Hepatocyte (in vitro differentiated cells): ENCODE measurements around the gene DIDO1. TPM values are rescaled to one million over a fixed set of nuclear protein-coding genes. Genes with fewer than 3 reads are reported as not detected.

ENCODE experiments used
- DNase-seq: peaks from one replicate; pipeline ENCODE4 v3.0.0-alpha.2; 2016; ENCODE audit warnings: low spot score
- H2AFZ ChIP-seq: fragments of 200-600 bp; sonication (generic); 2 replicates; pipeline ENCODE4 v1.6.0; 2016; ENCODE audit warnings: antibody characterized with exemption, mild to moderate bottlenecking
- H3K27ac ChIP-seq: fragments of 200-600 bp; sonication (generic); 2 replicates; pipeline ENCODE4 v1.5.1; 2016; ENCODE audit warnings: mild to moderate bottlenecking
- H3K27me3 ChIP-seq: fragments of 200-600 bp; sonication (generic); 2 replicates; pipeline ENCODE4 v1.6.1; 2016
- H3K36me3 ChIP-seq: fragments of 200-600 bp; sonication (generic); replicated peaks from 2 replicates; pipeline ENCODE4 v1.5.1; 2016; ENCODE audit warnings: low read depth; ENCODE audit not compliant: insufficient read depth
- H3K4me1 ChIP-seq: fragments of 200-600 bp; sonication (generic); 2 replicates; pipeline ENCODE4 v1.5.1; 2016; ENCODE audit warnings: mild to moderate bottlenecking, moderate library complexity; ENCODE audit not compliant: insufficient read depth
- H3K4me2 ChIP-seq: fragments of 200-600 bp; sonication (generic); 2 replicates; pipeline ENCODE4 v1.6.0; 2016
- H3K4me3 ChIP-seq: fragments of 200-600 bp; sonication (generic); 2 replicates; pipeline ENCODE4 v1.5.1; 2016; ENCODE audit warnings: mild to moderate bottlenecking
- H3K79me2 ChIP-seq: fragments of 200-600 bp; sonication (generic); 2 replicates; pipeline ENCODE4 v1.6.0; 2017; ENCODE audit warnings: mild to moderate bottlenecking
- H3K9me2 ChIP-seq: fragments of 200-600 bp; sonication (generic); replicated peaks from 2 replicates; pipeline ENCODE4 v1.6.0; 2017; ENCODE audit warnings: mild to moderate bottlenecking; ENCODE audit not compliant: insufficient read depth
- H3K9me3 ChIP-seq: fragments of 200-600 bp; sonication (generic); 2 replicates; pipeline ENCODE4 v1.5.1; 2016; ENCODE audit warnings: low read depth, mild to moderate bottlenecking
- H4K20me1 ChIP-seq: fragments of 200-600 bp; sonication (generic); 2 replicates; pipeline ENCODE4 v1.6.0; 2016; ENCODE audit warnings: mild to moderate bottlenecking; ENCODE audit not compliant: insufficient read depth, poor library complexity, severe bottlenecking
- EZH2 ChIP-seq: fragments of 200-600 bp; sonication (generic); IDR thresholded peaks from 2 replicates; pipeline ENCODE4 v1.6.1; 2016; ENCODE audit warnings: antibody characterized with exemption, mild to moderate bottlenecking, borderline replicate concordance
- EZH2phosphoT487 ChIP-seq: fragments of 200-600 bp; sonication (generic); IDR thresholded peaks from one replicate; pipeline ENCODE4 v1.6.1; 2018; ENCODE audit warnings: antibody characterized with exemption, mild to moderate bottlenecking, low read depth, moderate library complexity; ENCODE audit not compliant: unreplicated experiment, severe bottlenecking
- WGBS: methylation state at CpG from one replicate; pipeline ENCODE4 v1.1.6; 2016; ENCODE audit warnings: low lambda C conversion rate; ENCODE audit errors: missing lambda C conversion rate; 5-methylcytosine and 5-hydroxymethylcytosine counted together
- polyA plus RNA-seq: library from polyadenylated mRNA; unstranded; fragments of >200 nt; fragmentation: Nextera tagmentation; extraction: Ambion mirVana; gene quantifications from 2 replicates; pipeline ENCODE4 v1.2.1, GENCODE V29; 2016
- total RNA-seq: library from RNA; depleted of rRNA; stranded (reverse); fragments of >200 nt; gene quantifications from 2 replicates; pipeline ENCODE4 v1.2.3, GENCODE V29; 2014
- TF ChIP-seq, protein P1 (sequence below): fragments of 200-600 bp; sonication (generic); IDR thresholded peaks from 2 replicates; pipeline ENCODE4 v1.5.1; 2016; ENCODE audit warnings: antibody characterized with exemption, mild to moderate bottlenecking; ENCODE audit not compliant: poor library complexity

DIDO1 gene
- total and polyA plus RNA-seq, 2 experiments from 2014 or later: 26.5 to 31.6 TPM

- Histone ChIP-seq H3K4me2 (peak overlapping the region; percentile 81), H3K9me3 (no peaks in the 10 kb centered on the region), H3K36me3 (no peaks in the 10 kb centered on the region), H4K20me1 (peaks cover 45% of the 10 kb centered on the region), H3K27me3 (no peaks in the 10 kb centered on the region), H3K79me2 (peaks cover 91% of the 10 kb centered on the region), H3K4me3 (peak overlapping the region; percentile 59), H3K27ac (peak overlapping the region; percentile 95), H2AFZ (no peak overlapping the region), H3K9me2 (no peaks in the 10 kb centered on the region), H3K4me1 (peaks cover 20% of the 10 kb centered on the region)
- 79% methylated on average over 22 of the region's 22 CpGs for WGBS
- TF ChIP-seq, protein P1, sequence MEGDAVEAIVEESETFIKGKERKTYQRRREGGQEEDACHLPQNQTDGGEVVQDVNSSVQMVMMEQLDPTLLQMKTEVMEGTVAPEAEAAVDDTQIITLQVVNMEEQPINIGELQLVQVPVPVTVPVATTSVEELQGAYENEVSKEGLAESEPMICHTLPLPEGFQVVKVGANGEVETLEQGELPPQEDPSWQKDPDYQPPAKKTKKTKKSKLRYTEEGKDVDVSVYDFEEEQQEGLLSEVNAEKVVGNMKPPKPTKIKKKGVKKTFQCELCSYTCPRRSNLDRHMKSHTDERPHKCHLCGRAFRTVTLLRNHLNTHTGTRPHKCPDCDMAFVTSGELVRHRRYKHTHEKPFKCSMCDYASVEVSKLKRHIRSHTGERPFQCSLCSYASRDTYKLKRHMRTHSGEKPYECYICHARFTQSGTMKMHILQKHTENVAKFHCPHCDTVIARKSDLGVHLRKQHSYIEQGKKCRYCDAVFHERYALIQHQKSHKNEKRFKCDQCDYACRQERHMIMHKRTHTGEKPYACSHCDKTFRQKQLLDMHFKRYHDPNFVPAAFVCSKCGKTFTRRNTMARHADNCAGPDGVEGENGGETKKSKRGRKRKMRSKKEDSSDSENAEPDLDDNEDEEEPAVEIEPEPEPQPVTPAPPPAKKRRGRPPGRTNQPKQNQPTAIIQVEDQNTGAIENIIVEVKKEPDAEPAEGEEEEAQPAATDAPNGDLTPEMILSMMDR: no peak
- no peak for TF ChIP-seq EZH2phosphoT487
- no peak for TF ChIP-seq EZH2
- DNase-seq: no peak
These were observed 9.8 kb upstream of the DIDO1 start for GRCh38 chr20:62935968-62936585.

DNA sequence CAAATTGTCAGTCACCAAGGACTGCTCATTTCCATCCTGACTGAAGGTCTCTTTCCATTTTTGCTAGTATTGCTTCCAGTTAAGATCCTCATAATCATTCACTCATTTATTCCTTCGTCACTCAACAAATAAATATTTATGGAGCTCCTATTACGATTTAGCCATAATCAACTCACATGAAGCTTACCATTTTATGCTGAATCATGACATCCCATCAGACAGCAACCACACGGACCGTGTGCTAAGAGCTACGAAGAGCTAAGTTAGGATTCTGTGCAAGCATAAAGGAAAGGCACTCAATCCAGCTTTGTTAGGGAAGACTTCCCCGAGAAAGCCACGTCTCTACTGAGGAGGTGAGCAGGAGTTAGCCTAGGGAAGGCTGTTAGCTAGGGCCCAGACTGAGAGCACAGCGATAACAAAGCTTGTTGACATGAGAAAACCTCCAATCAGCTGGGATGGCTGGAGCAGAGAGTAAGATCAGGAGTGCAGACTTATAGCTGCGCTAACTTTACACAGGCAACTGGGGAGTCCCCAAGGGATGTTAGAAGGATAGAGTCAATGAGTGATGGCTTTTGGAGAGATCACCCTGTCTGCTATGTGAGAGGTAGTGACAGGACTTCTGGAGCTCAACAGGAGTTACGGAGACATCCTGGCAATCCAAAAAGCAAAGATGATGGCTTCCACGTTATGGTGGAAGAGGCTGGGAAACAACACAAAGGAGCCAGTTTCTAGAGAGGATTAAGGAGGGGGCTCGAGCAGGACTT, 9.1 kb upstream of the DIDO1 start:
- TF ChIP-seq EZH2 (no peak), EZH2phosphoT487 (no peak)
- TF ChIP-seq, protein P1: no peak
- no peak for DNase-seq
- H3K9me3 ChIP-seq: no peaks in the 10 kb centered on the region
- peaks cover 50% of the 10 kb centered on the region for H4K20me1 ChIP-seq
- no peak overlapping the region for H2AFZ ChIP-seq
- peak overlapping the region; percentile 81 for H3K4me2 ChIP-seq
- no peaks in the 10 kb centered on the region for H3K36me3 ChIP-seq
- H3K27ac ChIP-seq: no peak overlapping the region
- no peaks in the 10 kb centered on the region for H3K9me2 ChIP-seq
- H3K27me3 ChIP-seq: no peaks in the 10 kb centered on the region
- peaks cover 91% of the 10 kb centered on the region for H3K79me2 ChIP-seq
- 88% methylated on average over 12 of the region's 12 CpGs for WGBS
- no peak overlapping the region for H3K4me3 ChIP-seq
- peaks cover 20% of the 10 kb centered on the region for H3K4me1 ChIP-seq

GRCh38 chr20:62933966-62934365, 7.7 kb upstream of the DIDO1 start:
- Histone ChIP-seq H3K9me2 (no peaks in the 10 kb centered on the region), H3K4me3 (no peak overlapping the region), H2AFZ (no peak overlapping the region), H3K27ac (no peak overlapping the region), H3K79me2 (peaks cover 87% of the 10 kb centered on the region), H4K20me1 (peaks cover 43% of the 10 kb centered on the region), H3K9me3 (no peaks in the 10 kb centered on the region), H3K36me3 (no peaks in the 10 kb centered on the region), H3K27me3 (no peaks in the 10 kb centered on the region), H3K4me2 (no peak overlapping the region), H3K4me1 (peaks cover 9% of the 10 kb centered on the region)
- no peak for DNase-seq
- TF ChIP-seq EZH2 (no peak), EZH2phosphoT487 (no peak)
- TF ChIP-seq, protein P1: no peak
- 55% methylated on average over 3 of the region's 3 CpGs for WGBS
